SK-N-SH (cell line): ENCODE data around the gene TRH.
"Not testable (repeated sequence)": the region's sequence is repeated elsewhere in the genome, so short reads cannot be mapped to it uniquely, and the experiment has no call there.

Source experiments
- CTCF ChIP-seq: fragments of 200-600 bp; sonication (generic); IDR thresholded peaks from 2 replicates; pipeline ENCODE4 v1.6.1; 2017; ENCODE audit warnings: antibody characterized with exemption, mild to moderate bottlenecking, moderate library complexity
- EP300 ChIP-seq, 2 experiments: IDR thresholded peaks; 2 replicates each; pipeline versions ENCODE4 v1.4.0 to v1.6.1; 2012; ENCODE audit warnings: borderline replicate concordance in 1 of 2, low read depth in 1 of 2, low read length in 1 of 2
- EZH2phosphoT487 ChIP-seq: fragments of 200-600 bp; sonication (generic); IDR thresholded peaks from 2 replicates; pipeline ENCODE4 v1.6.1; 2017; ENCODE audit warnings: low read depth, mixed run types, mild to moderate bottlenecking, antibody characterized with exemption, moderate library complexity, borderline replicate concordance
- NFIC ChIP-seq: IDR thresholded peaks from 2 replicates; pipeline ENCODE4 v1.4.0; 2012; ENCODE audit warnings: borderline replicate concordance
- RFX5 ChIP-seq: IDR thresholded peaks from 2 replicates; pipeline ENCODE4 v1.6.1; 2012; ENCODE audit warnings: mild to moderate bottlenecking, improper control_type of control experiment, low read length
- RXRA ChIP-seq: IDR thresholded peaks from 2 replicates; pipeline ENCODE4 v1.4.0; 2012; ENCODE audit warnings: low read depth, mild to moderate bottlenecking, borderline replicate concordance
- YY1 ChIP-seq: IDR thresholded peaks from 2 replicates; pipeline ENCODE4 v1.4.0; 2012; ENCODE audit warnings: low read depth, mild to moderate bottlenecking

GRCh38 chr3:129999176-129999575, 24.7 kb downstream of the TRH start:
- TF ChIP-seq CTCF; NFIC; EP300 (IDR thresholded peaks at IDR 0.05; ENCODE audit: borderline replicate concordance in 1 of 2, low read depth in 1 of 2, low read length in 1 of 2); EZH2phosphoT487; YY1; RXRA; RFX5: not testable (repeated sequence)
